GM18511 (cell line): ENCODE measurements around the gene MSH3.
A peak's percentile ranks its signal among the peaks of the same experiment; 100 is the strongest.
"Not testable (repeated sequence)": the region's sequence is repeated elsewhere in the genome, so short reads cannot be mapped to it uniquely, and the experiment has no call there.

Experiments used
- ATAC-seq: cut with Tn5 transposase; IDR thresholded peaks from one replicate; pipeline ENCODE4 v1.9.1; 2021; ENCODE audit warnings: mild to moderate bottlenecking, moderate library complexity; ENCODE audit not compliant: unreplicated experiment

Gene MSH3

DNA sequence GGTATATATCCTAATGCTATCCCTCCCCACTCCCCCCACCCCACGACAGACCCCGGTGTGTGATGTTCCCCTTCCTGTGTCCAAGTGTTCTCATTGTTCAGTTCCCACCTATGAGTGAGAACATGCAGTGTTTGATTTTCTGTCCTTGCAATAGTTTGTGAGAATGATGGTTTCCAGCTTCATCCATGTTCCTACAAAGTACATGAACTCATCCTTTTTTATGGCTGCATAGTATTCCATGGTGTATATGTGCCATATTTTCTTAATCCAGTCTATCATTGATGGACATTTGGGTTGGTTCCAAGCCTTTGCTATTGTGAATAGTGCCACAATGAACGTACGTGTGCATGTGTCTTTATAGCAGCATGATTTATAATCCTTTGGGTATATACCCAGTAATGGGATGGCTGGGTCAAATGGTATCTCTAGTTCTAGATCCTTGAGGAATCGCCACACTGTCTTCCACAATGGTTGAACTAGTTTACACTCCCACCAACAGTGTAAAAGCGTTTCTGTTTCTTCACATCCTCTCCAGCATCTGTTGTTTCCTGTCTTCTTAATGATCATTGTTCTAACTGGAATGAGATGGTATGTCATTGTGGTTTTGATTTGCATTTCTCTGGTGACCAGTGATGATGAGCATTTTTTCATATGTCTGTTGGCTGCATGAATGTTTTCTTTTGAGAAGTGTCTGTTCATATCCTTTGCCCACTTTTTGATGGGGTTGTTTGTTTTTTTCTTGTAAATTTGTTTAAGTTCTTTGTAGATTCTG is 186.8 kb downstream of the MSH3 start:
- ATAC-seq: not testable (repeated sequence)

DNA sequence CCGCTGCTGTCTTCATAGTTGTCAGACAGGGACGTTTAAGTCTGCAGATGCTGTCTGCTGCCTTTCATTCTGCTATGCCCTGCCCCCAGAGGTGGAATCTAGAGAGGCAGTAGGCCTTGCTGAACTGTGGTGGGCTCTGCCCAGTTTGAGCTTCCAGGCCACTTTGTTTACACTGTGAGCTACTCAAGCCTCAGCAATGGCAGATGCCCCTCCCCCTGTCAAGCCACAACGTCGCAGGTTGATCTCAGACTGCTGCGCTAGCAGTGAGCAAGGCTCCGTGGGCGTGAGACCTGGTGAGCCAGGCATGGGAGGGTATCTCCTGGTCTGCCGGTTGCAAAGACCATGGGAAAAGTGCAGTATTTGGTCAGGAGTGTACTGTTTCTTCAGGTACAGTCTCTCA is 192.0 kb downstream of the MSH3 start:
- ATAC-seq: not testable (repeated sequence)

DNA sequence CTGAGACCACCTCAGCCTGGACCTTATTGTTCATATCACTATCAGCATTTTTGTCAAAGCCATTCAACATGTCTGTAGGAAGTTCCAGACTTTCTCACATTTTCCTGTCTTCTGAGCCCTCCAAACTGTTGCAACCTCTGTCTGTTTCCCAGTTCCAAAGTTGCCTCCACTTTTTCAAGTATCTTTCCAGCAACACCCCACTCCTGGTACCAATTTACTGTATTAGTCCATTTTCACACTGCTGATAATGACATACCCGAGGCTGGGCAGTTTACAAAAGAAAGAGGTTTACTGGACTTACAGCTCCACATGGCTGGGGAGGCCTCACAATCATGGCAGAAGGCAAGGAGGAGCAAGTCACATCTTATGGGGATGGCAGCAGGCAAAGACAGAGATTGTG is 195.7 kb downstream of the MSH3 start:
- not testable (repeated sequence) for ATAC-seq

DNA sequence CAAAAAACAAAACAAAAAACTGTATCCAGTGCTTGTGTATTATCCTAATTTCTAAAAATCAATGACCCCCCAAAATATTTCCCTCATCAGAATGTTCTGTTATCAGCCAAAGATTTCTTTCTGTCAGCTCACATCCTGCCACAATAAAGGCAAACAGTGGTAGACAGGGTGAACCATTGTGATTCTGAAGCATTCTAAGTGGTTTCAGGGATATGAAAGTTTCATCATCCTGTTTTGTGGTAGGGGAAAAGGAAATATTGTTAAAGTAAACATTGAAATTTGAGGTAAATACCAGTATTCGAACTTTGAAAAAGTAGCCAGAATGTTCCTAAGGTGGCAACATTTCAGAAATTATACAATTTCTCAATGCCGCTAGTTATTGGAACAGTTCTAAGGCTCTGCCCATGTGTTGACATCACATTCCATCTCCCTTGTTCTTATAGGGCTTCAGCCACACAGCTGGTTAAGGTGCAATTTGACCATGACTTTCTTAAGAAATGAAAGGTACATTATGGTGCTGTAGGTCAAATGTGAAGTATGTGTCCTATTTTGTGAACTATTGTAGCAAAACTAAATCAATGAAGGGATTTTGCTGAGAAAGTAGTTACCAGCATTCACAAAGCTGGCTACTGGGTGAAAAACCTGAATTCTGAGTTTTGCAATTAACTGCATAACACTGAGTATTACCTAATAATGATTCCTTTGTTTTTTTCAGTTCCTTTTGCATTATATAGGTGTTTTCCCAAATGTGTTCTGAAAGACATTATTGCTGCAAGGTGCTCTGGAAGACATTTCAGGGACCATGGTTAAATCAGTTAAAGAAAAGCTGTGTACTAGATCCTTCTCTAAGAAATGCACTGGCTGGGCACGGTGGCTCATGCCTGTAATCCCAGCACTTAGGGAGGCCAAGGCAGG is 198.1 kb downstream of the MSH3 start:
- ATAC-seq: no peak

GRCh38 chr5:80853413-80853812 is 199.0 kb downstream of the MSH3 start:
- ATAC-seq: no peak

DNA sequence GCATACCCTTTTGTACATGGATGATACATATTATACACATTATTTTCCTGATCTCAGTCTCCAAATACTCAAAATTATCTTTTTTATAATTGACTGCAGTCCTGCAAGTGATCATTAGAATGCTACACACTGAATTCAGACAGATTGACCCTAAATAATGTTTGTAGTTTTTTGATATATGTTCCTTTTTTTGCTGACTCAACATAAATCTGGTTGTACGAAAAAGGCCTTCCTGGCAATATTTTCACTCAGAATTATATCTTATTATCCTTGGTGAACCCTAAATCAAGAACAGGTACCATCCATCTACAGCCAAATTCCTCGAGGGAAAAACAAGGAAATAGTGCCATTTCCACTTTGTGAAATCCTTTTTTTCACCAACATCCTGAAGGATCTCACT is 200.1 kb downstream of the MSH3 start:
- ATAC-seq: no peak

DNA sequence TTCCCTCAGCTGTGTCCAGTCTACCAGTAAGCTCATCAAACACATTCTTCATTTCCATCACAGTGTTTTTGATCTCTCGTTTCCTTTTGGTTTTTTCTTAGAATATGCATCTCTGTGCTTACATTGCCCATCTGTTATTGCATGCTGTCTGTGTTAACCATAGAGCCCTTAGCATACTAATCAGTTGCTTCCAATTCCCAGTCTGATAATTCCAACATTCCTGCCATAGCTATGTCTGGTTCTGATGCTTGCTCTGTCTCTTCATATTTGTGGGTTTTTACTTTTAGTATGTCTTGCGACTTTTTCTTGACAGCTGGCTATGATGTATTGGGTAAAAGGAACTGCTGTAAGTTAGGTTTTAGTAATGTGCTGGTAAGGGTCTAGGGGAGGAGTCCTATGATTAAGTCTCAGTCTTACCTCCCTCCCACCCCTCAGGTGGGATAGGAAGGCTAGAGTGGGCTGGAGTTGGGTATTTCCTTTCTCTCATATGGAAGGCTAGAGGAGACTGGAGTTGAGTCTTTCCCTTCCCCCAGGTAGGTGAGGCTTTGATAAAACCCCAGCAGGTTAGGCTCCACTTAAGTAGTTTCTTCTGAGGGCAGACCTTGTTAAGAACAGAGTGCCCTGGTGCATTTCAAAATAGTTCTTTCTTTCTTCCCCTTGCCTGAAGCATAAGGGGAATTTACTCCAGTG is 206.6 kb downstream of the MSH3 start:
- no peak for ATAC-seq

GRCh38 chr5:80863708-80864107 is 209.3 kb downstream of the MSH3 start:
- ATAC-seq: no peak

GRCh38 chr5:80864109-80864508 is 209.7 kb downstream of the MSH3 start:
- no peak for ATAC-seq

DNA sequence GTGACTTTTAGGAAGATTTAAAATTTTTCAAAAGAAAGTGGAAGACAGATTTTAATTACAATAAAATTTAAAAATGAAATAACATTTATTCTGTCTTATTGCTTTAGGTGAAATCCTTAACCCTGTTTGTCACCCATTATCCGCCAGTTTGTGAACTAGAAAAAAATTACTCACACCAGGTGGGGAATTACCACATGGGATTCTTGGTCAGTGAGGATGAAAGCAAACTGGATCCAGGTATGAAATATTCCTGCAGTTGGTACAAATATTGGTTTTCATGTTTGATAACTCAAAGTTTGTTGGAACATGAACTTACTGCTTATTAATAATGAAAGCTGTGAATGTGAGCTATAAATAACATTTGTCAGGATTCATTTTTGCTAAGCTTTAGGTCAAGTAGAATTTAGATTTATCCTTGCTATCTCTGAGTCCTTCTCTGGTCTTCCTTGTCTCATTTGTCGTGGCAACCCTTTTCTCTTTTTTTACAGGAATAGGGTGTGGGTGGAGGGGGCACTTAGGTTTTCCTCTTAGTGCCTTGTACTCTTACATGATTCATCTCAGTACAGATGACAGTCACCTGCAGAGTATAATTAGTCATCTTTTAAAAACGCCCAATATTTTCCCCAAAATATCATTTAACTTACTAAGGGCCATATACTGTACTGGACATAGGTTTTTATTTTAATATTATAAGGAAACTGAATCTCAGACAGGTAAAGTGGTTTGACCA is 210.4 kb downstream of the MSH3 start:
- peak; percentile 84 for ATAC-seq

DNA sequence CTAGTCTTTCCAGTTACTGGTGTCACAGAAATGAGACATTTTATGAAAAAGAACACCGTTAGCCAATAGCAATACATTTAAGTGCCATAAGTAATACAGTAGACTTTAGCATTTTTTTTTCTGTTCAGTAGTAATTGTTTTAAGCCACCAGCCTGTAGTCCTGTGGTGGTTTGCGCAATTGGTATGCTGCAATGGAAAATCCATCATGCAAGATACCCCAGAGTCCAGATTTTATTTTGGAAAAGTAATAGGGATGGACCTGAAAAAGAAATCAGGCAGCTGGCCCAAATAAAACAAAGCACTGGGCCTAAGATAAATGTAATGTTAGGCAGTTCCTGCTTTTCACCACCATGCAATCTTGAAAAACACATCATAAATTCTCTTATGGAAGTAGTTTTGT is 211.1 kb downstream of the MSH3 start:
- no peak for ATAC-seq

DNA sequence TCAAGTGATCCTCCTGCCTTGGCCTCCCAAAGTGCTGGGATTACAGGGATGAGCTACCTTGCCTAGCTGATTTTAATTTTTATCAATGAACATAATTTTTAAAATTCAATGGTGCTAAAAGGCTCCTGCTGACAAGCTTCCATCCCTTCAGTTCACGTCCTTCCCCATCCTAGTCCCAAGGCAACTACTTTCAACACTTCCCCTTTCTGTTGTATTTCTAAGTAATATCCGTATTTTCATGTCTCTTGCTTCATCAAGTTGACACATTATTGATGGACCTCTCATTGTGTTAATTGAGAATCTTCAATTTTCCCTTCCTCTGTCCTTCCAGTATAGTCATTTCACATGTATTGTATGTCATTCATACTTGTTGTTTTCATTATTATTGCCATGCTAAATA is 211.9 kb downstream of the MSH3 start:
- ATAC-seq: no peak

- ATAC-seq: no peak
Measured at GRCh38 chr5:80867233-80867632, 212.8 kb downstream of the MSH3 start.

GRCh38 chr5:80870442-80870841 is 216.0 kb downstream of the MSH3 start:
- ATAC-seq: no peak

- ATAC-seq: no peak
Measured at GRCh38 chr5:80871541-80871961, 217.1 kb downstream of the MSH3 start.

GRCh38 chr5:80874162-80874561 is 219.7 kb downstream of the MSH3 start:
- no peak for ATAC-seq

- ATAC-seq: no peak
Measured at GRCh38 chr5:80877592-80877991, 223.1 kb downstream of the MSH3 start.

- ATAC-seq: no peak
Measured at GRCh38 chr5:80881726-80882125, 227.3 kb downstream of the MSH3 start.

GRCh38 chr5:80883390-80883789 is 228.9 kb downstream of the MSH3 start:
- not testable (repeated sequence) for ATAC-seq

- no peak for ATAC-seq
Measured at GRCh38 chr5:80884086-80884813, 229.8 kb downstream of the MSH3 start.
